Right kidney (tissue), 9 donors: ENCODE results near the gene FMO4.
"Not testable (repeated sequence)": the region's sequence is repeated elsewhere in the genome, so short reads cannot be mapped to it uniquely, and the experiment has no call there.

Experiments used
- DNase-seq: peaks from one replicate; pipeline ENCODE4 v3.0.0-alpha.2; 2016
- long read RNA-seq, 8 donors: transcript quantifications; one replicate each; lab custom pipeline, GENCODE V29; 2026

The FMO4 gene
- long read RNA-seq, donor 1, partial matches to known transcripts = 0 of 1 reads
- long read RNA-seq, donor 1, other reads (novel, unspliced or antisense) = 0 of 1 reads
- long read RNA-seq, donor 2 = 0 reads
- long read RNA-seq, donor 3, partial matches to known transcripts = 0 of 2 reads
- long read RNA-seq, donor 3, other reads (novel, unspliced or antisense) = 0 of 2 reads
- long read RNA-seq, donor 4, partial matches to known transcripts = 0 of 1 reads
- long read RNA-seq, donor 4, other reads (novel, unspliced or antisense) = 0 of 1 reads
- long read RNA-seq, donor 5, partial matches to known transcripts = 0 of 1 reads
- long read RNA-seq, donor 5, other reads (novel, unspliced or antisense) = 0 of 1 reads
- long read RNA-seq, donor 6 = 0 reads
- long read RNA-seq, donor 7, partial matches to known transcripts = 0 of 1 reads
- long read RNA-seq, donor 7, other reads (novel, unspliced or antisense) = 0 of 1 reads
- long read RNA-seq, donor 8 = 0 reads

DNA sequence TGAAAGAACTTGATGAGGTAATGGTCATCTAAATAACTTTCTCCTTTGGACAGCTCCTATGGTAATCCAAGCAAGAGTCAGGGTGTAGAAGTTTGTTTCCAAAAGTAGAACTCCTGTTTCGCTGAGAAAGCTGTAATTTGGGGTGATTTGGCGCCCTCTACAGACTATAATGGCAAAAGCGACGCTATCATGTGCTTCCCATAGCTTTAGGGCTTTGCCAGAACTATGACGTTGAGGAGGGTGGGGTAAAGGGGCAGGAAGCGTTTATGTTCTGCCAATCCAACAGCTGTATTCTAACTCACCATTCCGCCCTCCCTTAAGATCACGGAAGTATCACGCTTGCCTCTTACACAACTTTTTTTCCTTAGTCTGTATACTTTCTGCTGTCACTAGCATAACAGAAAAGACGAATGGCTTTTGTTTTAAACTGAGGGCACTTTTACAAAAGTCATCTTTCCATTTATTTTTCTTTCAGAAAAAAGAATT is at the start of gene FMO4:
Gene FMO4, plus strand, starts transcription at position 349 of the 486 bp plus-strand sequence. CDS start 5,643 bp downstream, outside the sequence.
- DNase-seq = peak; percentile 69

DNA sequence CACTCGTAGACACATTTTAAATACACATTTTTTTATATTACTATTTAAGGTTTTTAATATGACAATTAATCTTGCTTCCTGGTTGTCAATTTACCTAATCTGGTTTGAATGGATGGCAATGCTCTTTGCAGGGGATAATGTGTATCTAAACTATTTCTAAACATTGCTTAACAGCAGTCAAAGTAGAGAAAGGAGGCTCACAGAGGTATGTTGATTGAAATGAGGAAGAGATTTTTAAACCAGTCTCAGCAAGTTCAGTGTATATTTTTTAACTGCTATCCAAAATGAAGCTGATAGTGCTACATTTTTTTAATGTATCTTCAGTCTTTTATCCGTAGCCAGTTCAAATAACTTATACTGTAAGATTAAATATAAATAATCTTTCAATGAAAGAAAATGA is 48.3 kb upstream of the FMO4 start:
- DNase-seq = no peak

DNA sequence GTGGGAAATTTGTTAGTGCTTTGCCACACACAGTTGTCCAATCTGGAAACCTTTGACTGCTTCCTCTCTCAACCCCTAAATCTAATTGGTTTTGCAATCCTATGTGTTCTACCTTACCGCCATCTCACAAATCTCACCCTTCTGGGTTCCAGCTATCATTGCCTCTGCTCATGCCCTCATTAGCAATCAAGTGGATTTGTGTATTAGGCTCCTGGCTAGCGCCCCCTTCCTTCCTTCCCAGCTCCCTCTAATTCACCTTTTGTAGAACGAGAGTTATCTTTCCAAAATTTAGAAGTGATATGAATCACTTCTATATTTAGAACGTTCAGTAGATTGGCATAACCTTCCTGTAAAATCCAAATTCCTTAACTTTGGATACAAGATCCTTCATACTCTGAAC is 47.1 kb upstream of the FMO4 start:
- DNase-seq = no peak

DNA sequence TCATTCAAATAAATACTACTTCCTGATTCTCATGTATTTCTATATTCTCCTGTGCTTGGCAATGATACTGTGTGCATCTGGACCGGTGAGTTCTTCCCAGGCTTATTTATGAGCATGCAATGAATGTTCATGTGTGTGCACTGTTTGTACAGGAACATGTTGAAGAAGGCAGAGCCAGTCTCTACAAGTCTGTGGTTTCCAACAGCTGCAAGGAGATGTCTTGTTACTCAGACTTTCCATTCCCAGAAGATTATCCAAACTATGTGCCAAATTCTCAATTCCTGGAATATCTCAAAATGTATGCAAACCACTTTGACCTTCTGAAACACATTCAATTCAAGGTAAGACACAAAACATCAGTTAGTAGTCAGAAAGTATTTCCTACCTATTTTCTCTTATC is 46.6 kb upstream of the FMO4 start:
- DNase-seq = no peak

DNA sequence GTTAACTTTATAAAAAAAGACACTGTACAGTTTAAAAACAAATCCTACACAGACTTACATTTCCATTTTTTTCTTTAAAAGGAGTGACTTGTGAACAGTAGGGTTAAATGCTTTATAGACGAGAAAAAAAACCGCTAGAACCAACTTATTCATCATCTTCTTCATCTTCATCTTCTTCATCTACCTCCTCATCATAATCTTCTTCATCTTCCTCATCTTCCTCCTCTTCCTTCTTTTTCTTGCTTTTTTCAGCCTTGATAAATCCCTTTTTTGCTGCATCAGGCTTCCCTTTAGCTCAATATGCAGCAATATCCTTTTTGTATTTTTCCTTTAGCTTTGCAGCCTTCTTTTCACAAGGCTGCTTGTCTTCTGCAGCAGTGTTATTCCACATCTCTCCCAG is 43.2 kb upstream of the FMO4 start:
- DNase-seq = no peak

GRCh38 chr1:171277534-171277933 is 36.4 kb upstream of the FMO4 start:
- DNase-seq = no peak

- no peak for DNase-seq
Measured at GRCh38 chr1:171279234-171279633, 34.7 kb upstream of the FMO4 start.

DNA sequence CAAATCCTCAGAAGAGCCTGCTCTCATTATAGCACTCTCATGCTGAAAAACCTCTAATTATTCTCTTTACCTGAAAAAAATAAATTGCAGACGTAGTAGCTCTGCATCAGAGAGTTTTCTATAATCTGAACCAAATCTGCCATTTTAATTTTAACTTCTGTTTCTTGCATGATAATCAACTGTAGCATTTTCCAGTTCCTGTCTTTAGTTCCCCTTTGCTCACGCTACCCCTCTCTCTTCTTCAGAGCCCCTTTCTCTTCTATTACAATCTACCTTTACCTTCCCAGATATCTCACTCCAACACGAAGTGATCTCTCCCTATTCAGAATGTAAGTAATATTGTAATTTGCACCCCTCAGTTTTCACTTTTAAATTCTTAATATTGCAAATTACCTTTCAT is 34.3 kb upstream of the FMO4 start:
- no peak for DNase-seq

DNA sequence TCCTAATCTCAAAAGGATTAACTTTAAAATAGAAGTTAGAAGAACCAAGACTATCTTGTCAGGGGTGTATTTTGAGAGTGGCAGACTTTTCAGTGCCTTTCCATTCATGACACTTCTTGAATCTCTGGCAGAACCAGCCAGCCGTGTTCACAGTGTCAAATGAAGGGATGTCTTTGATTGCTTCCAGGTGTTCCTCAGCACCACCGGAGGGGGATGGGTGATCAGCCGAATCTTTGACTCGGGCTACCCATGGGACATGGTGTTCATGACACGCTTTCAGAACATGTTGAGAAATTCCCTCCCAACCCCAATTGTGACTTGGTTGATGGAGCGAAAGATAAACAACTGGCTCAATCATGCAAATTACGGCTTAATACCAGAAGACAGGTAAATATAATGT is 33.4 kb upstream of the FMO4 start:
- no peak for DNase-seq

DNA sequence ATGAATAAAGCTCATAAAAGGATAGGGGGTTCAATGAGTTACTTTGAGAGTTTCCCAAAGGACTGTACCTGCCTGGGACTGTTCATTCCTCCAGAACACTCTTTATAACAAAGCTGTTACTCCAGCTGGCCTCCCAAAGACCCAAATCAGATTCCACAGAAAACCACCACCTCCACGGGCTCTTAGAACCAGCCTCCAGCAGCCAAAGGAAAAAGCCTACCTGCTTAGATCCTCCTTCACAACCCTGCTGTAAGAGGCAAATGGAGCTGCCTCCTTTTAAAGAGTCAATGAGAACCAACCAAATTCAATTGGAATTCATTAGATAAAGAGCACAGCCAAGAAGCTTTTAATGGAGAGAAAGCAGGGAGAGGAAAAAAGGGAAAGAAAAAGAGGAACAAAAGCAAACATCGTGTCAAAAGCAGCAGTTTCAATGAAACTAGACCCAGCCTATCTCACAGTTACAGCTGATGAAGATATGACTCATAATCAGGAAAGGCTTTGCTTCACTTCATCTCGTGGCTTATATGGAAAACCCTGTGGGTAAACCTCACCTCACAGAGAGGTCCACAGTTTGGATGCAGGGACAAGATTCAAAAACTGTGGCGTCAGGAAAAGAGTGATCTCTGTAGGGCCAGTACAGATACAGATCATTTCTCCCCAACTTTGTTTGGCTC is 27.8 kb upstream of the FMO4 start:
- DNase-seq = no peak

DNA sequence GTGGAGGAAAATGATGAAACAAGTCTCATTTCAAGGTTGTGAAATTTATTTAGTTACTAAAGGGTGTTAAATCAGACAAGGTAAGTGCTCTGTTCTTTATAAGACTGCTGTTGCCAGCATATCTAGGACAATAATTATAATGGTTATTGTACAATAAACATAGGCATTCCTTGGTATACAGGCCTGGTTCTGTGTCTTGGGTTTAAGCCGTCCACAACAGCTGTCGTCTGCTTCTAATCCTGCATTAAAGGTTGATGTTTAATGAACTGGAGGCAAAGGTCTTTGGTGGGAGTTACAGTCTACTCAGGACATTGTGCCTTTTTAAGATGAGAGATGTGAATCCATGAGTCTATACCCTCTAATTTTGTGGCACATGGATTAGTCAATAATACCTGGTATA is 23.4 kb upstream of the FMO4 start:
- DNase-seq = no peak

DNA sequence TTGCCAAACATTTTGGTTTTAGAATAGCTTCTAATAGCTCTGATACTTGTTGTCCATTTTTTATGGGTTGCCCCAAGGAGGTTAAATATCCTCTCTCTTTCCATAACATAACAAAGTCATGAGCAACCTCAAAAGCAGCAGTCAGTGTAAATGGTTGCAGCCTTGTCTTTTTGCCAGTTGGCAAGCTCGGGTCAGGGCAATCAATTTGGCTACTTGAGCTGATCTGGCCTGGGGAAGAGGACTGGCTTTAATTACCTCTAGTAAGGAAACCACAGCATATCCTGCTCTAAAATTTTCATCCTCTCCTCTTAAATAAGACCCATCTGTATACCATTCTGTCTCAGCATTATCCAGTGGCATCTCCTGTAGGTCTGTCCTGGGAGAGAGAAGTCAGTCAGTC is 21.2 kb upstream of the FMO4 start:
- no peak for DNase-seq

- DNase-seq = not testable (repeated sequence)
Measured at GRCh38 chr1:171295383-171295782, 18.6 kb upstream of the FMO4 start.

DNA sequence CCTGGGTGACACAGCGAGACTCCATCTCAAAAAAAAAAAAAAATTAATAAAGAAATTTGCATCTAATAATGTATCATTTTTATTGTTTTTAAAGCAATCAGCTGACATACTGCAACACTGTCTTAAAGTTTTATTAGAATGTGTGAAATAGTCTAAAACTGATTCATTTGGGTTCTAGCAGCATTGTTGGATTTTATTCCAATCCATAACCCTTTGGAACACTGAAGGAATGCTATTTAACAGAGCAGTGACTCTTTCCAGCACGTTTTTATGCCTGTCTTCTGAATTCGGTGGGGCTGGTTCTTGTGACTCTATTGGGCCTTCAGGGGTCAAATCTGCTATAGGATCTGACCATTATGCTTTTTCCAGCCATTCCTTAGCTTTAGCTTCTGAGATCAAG is 18.2 kb upstream of the FMO4 start:
- DNase-seq = no peak

DNA sequence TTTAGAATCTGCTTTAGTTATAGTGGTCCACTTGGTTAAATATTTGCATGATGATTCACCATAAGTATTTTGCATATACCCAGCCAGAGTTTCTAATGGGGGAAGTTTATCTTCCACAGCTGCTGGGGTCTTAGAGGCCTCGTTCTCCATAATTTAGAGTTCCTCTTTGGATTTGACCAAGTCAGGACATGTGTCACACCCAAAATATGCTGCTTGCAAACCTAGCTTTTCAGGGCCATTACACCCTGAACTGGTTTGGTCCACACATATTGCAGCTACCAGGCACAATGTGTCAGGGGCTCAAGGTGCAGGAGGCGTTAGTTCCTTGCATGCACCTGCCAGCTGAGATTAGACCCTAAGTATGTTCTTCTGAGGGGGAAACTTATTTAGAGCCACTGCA is 17.1 kb upstream of the FMO4 start:
- no peak for DNase-seq

GRCh38 chr1:171298696-171299095 is 15.3 kb upstream of the FMO4 start:
- no peak for DNase-seq

DNA sequence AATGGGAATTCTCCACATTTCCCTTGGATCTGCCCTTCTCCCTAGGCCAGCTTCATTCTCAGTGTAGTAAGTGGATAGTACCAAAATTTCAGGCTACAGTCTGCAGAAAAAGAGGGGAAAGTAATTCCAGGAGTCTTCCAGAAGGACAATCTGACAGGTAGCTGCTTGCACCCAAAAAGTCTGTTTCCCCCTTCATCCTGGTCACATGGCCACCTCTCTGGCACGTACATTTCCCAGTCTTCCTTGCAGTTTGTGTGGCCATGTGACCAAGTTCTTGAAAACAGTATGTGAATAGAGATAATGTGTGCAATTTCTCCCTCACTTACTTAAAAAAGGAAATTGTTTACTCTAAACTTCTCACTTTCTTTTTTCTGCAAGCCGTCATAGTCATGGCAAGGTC is 14.6 kb upstream of the FMO4 start:
- no peak for DNase-seq

DNA sequence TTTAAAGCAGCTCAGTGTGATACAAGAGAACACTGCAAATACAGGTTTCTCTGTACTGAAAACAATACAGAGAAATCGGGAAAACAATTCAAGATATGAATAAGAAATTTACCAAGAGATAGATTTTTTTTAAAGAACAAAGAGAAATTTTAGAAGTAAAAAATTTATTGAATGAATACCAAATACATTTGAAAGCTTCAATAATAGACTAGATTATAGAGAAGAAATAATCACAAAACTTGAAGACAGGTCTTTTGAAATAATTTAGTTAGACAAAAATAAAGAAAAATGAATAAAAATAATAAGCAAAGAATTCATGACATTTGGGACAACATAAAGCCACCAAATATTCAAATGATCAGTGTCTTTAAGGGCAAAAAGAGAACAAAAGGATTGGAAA is 13.6 kb upstream of the FMO4 start:
- no peak for DNase-seq

GRCh38 chr1:171310661-171311087 is 3.3 kb upstream of the FMO4 start:
- no peak for DNase-seq

DNA sequence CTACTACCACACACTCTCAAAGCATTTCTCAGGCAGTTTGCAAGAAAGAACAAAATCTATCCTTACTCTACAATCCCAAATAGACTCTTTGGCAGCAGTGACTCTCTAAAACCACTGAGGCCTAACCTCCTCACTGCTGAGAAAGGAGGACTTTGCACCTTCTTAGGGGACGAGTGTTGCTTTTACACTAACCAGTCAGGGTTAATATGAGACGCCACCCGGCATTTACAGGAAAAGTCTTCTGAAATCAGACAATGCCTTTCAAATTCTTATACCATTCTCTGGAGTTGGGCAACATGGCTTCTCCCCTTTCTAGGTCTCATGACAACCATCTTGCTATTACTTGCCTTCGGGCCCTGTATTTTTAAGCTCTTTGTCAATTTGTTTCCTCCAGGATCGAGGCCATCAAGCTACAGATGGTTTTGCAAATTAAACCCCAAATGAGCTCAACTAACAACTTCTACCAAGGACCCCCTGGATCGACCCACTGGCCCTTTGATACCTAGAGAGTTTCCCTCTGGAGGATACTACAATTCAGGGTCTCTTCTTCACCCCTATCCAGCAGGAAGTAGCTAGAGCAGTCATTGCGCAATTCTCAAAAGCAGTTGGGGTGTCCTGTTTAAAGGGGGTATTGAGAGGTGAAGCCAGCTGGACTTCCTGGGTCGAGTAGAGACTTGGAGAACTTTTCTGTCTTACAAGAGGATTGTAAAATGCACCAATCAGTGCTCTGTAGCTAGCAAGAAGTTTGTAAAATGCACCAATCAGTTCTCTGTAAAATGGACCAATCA is 2.0 kb upstream of the FMO4 start:
- DNase-seq = no peak

DNA sequence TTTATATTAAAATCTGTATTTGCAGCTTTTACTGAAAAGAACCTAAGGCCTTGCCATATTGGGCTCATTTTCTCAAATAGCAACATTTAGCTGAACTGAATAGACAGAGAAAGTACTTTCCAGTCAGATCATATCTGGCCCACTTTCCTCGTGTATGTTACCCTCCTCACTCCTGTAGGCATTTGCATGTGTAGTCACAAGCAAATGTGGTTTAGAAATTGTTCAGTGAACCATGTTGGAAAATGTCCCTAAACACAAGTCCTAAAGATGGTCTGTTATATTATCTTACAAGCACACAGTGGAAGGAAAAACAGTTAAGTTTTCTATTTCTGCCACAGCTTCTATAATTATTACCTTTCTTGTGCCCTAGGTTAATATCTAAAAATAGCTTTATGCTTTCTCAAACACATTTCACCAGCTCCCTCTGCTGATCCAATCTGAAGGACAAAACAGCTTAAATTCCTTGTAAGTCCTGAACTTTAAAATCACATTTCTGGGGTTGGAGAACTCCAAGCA is 606 bp upstream of the FMO4 start:
- DNase-seq = no peak

DNA sequence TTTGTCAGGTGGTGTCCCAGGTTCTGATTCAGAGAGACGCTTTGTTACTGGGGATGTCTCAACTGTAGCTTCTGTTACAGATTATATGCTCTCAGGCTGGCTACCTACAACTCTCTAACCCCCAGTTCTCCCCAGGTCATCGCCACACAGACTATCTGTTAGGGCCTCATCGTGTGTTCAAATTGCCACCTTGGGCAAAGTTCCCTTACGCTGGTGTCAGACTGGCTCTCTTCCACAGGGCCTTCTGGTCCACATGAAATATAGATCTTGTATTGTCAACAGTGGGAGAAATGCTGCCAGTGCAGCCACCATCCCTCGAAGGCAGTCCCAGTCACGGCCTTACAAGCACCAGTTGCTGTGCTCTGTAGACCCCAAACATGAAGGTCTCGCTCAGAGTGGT is 15.3 kb downstream of the FMO4 start:
- no peak for DNase-seq
